GM23338 (cell line): ENCODE data around the gene ANKLE2. TPM values are rescaled to one million over a fixed set of nuclear protein-coding genes. Genes with fewer than 3 reads are reported as not detected.

Source experiments
- ATAC-seq: fragments of 200-7000 bp; cut with Tn5 transposase; 3 replicates; pipeline ENCODE4 v1.9.1; 2020
- DNase-seq: peaks from one replicate; pipeline ENCODE4 v3.0.0-alpha.2; 2015; ENCODE audit warnings: low spot score
- H2AFZ ChIP-seq: fragments of 200-600 bp; sonication (generic); 2 replicates; pipeline ENCODE4 v1.8.0; 2016; ENCODE audit warnings: antibody characterized with exemption, mild to moderate bottlenecking, moderate library complexity
- H3F3A ChIP-seq: fragments of 200-600 bp; sonication (generic); replicated peaks from 2 replicates; pipeline ENCODE4 v1.8.0; 2017; ENCODE audit warnings: antibody characterized with exemption, mixed run types, low read depth
- H3K27ac ChIP-seq: fragments of 200-600 bp; sonication (generic); 2 replicates; pipeline ENCODE4 v1.6.1; 2016; ENCODE audit warnings: low read depth
- H3K27me3 ChIP-seq: fragments of 200-600 bp; sonication (generic); 2 replicates; pipeline ENCODE4 v1.8.0; 2016; ENCODE audit warnings: mild to moderate bottlenecking, mixed run types, moderate library complexity; ENCODE audit not compliant: insufficient read depth
- H3K36me3 ChIP-seq: fragments of 200-600 bp; sonication (generic); 2 replicates; pipeline ENCODE4 v1.8.0; 2016; ENCODE audit warnings: mild to moderate bottlenecking; ENCODE audit not compliant: insufficient read depth
- H3K4me1 ChIP-seq: fragments of 200-600 bp; sonication (generic); 2 replicates; pipeline ENCODE4 v1.8.0; 2016; ENCODE audit warnings: mild to moderate bottlenecking, moderate library complexity; ENCODE audit not compliant: insufficient read depth
- H3K4me2 ChIP-seq: fragments of 200-600 bp; sonication (generic); 2 replicates; pipeline ENCODE4 v1.7.1; 2017; ENCODE audit warnings: mixed run types
- H3K4me3 ChIP-seq: fragments of 200-600 bp; sonication (generic); 2 replicates; pipeline ENCODE4 v1.6.1; 2016; ENCODE audit warnings: mixed run types
- H3K79me2 ChIP-seq: fragments of 200-600 bp; sonication (generic); replicated peaks from 2 replicates; pipeline ENCODE4 v1.8.0; 2017; ENCODE audit warnings: mild to moderate bottlenecking; ENCODE audit not compliant: insufficient read depth
- H3K9me2 ChIP-seq: fragments of 200-600 bp; sonication (generic); 2 replicates; pipeline ENCODE4 v1.8.0; 2017; ENCODE audit not compliant: insufficient read depth
- H4K20me1 ChIP-seq: fragments of 200-600 bp; sonication (generic); replicated peaks from 2 replicates; pipeline ENCODE4 v1.8.0; 2017; ENCODE audit warnings: mild to moderate bottlenecking; ENCODE audit not compliant: insufficient read depth
- H3K27ac Mint-ChIP-seq: 2 replicates; pipeline ENCODE4 v1.8.0; 2020; ENCODE audit warnings: inconsistent platforms, mild to moderate bottlenecking, moderate library complexity, mixed read lengths
- H3K27me3 Mint-ChIP-seq: 3 replicates; pipeline ENCODE4 v1.8.0; 2022; ENCODE audit warnings: low read depth, mild to moderate bottlenecking, moderate library complexity, mixed read lengths, inconsistent platforms; ENCODE audit not compliant: insufficient read depth, poor library complexity
- H3K36me3 Mint-ChIP-seq: 3 replicates; pipeline ENCODE4 v1.8.0; 2021; ENCODE audit warnings: low read depth, mild to moderate bottlenecking, inconsistent platforms, moderate library complexity, mixed read lengths
- H3K4me1 Mint-ChIP-seq: 3 replicates; pipeline ENCODE4 v1.8.0; 2020; ENCODE audit warnings: mild to moderate bottlenecking, inconsistent platforms, mixed read lengths
- H3K4me3 Mint-ChIP-seq: 3 replicates; pipeline ENCODE4 v1.8.0; 2021; ENCODE audit warnings: moderate library complexity, mild to moderate bottlenecking, inconsistent platforms, mixed read lengths
- H3K9me3 Mint-ChIP-seq: 3 replicates; pipeline ENCODE4 v1.8.0; 2020; ENCODE audit warnings: moderate library complexity, mild to moderate bottlenecking, inconsistent platforms, mixed read lengths
- CREB1 ChIP-seq: fragments of 250-450 bp; sonication (Bioruptor Pico); IDR thresholded peaks from 2 replicates; pipeline ENCODE4 v1.5.0; 2020; ENCODE audit warnings: low read depth, mild to moderate bottlenecking, moderate library complexity
- EZH2 ChIP-seq: fragments of 200-600 bp; sonication (generic); IDR thresholded peaks from one replicate; pipeline ENCODE4 v1.8.0; 2017; ENCODE audit warnings: antibody characterized with exemption, mild to moderate bottlenecking, low read depth; ENCODE audit not compliant: unreplicated experiment
- EZH2phosphoT487 ChIP-seq: fragments of 200-600 bp; sonication (generic); IDR thresholded peaks from one replicate; pipeline ENCODE4 v1.8.1; 2018; ENCODE audit warnings: antibody characterized with exemption; ENCODE audit not compliant: unreplicated experiment
- JUNB ChIP-seq: IDR thresholded peaks from one replicate; pipeline ENCODE4 v1.6.1; 2016; ENCODE audit warnings: antibody characterized with exemption; ENCODE audit not compliant: unreplicated experiment
- STAT1 ChIP-seq: IDR thresholded peaks from one replicate; pipeline ENCODE4 v1.6.1; 2016; ENCODE audit warnings: antibody characterized with exemption; ENCODE audit not compliant: unreplicated experiment
- ZNF114 ChIP-seq: fragments of 250-450 bp; sonication (Bioruptor Pico); IDR thresholded peaks from 2 replicates; pipeline ENCODE4 v1.5.0; 2020; ENCODE audit warnings: mild to moderate bottlenecking, moderate library complexity
- ZNF331 ChIP-seq: fragments of 250-450 bp; sonication (Bioruptor Pico); IDR thresholded peaks from 2 replicates; pipeline ENCODE4 v1.5.0; 2020; ENCODE audit warnings: low read depth, mild to moderate bottlenecking, moderate library complexity
- polyA plus RNA-seq: library from polyadenylated mRNA; unstranded; fragments of >200 nt; fragmentation: Nextera tagmentation; extraction: Ambion mirVana; gene quantifications from 2 replicates; pipeline ENCODE4 v1.2.1, GENCODE V29; 2016
- total RNA-seq: library from RNA; depleted of rRNA; stranded (reverse); fragments of >200 nt; shearing (Covaris generic); gene quantifications from 2 replicates; pipeline ENCODE4 v1.2.3, GENCODE V29; 2014
- TF ChIP-seq, protein P1 (sequence below), 2 experiments: fragments of 200-600 bp in 1 of 2; sonication (generic) in 1 of 2; conservative IDR thresholded peaks; 2 replicates each; pipeline versions ENCODE4 v1.5.1 to v1.6.1; 2016 to 2017; ENCODE audit warnings: antibody characterized with exemption in 2 of 2, low read depth in 2 of 2, mild to moderate bottlenecking in 2 of 2, moderate library complexity in 1 of 2
- TF ChIP-seq, protein P2 (sequence below): IDR thresholded peaks from one replicate; pipeline ENCODE4 v1.6.1; 2018; ENCODE audit warnings: antibody characterized with exemption; ENCODE audit not compliant: unreplicated experiment
- TF ChIP-seq, protein P3 (sequence below): IDR thresholded peaks from 2 replicates; pipeline ENCODE4 v1.6.1; 2016; ENCODE audit warnings: antibody characterized with exemption

ANKLE2 gene
- total and polyA plus RNA-seq, 2 experiments from 2014 or later, result 27.2 to 63.7 TPM

DNA sequence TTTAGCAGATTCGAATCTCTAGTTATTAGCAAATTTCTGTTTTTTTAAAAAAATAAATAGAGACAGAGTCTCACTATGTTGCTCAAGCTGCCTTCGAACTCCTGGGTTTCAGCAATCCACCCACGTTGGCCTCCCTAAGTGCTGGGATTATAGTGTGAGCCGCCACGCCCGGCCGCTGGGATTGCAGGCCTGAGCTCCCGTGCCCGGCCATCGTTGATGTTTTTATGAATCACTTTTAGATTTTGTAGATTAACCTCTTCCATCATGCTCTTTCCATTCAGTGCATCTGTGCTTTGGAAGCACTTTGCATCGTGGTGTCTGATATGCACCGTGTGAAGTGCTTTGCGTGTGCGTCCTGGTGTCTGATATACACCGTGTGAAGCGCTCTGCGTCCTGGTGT, 30.1 kb downstream of the ANKLE2 start:
- H3K4me1 ChIP-seq, result no peaks in the 10 kb centered on the region
- peaks cover 12% of the 10 kb centered on the region for H3F3A ChIP-seq
- no peak for ATAC-seq
- H3K27me3 ChIP-seq, result no peaks in the 10 kb centered on the region
- H2AFZ ChIP-seq, result no peak overlapping the region
- H3K9me2 ChIP-seq, result no peaks in the 10 kb centered on the region
- Mint-ChIP-seq H3K4me3 (no peak overlapping the region), H3K9me3 (peaks cover 19% of the 10 kb centered on the region), H3K36me3 (peaks cover 98% of the 10 kb centered on the region), H3K27me3 (peaks cover 32% of the 10 kb centered on the region), H3K4me1 (no peaks in the 10 kb centered on the region; the same call in 2 of the 3 replicates), H3K27ac (no peak overlapping the region)
- H3K79me2 ChIP-seq, result no peaks in the 10 kb centered on the region
- no peak for DNase-seq
- H3K4me2 ChIP-seq, result no peak overlapping the region
- peaks cover 14% of the 10 kb centered on the region; the same call in 1 of the 2 replicates for H4K20me1 ChIP-seq
- no peak overlapping the region for H3K4me3 ChIP-seq
- H3K27ac ChIP-seq, result no peak overlapping the region
- H3K36me3 ChIP-seq, result peaks cover 29% of the 10 kb centered on the region
- TF ChIP-seq CREB1 (no peak), ZNF114 (CRISPR knock-in tag) (no peak), EZH2 (no peak), STAT1 (no peak), ZNF331 (CRISPR knock-in tag) (no peak), EZH2phosphoT487 (no peak)
- TF ChIP-seq, protein P1, sequence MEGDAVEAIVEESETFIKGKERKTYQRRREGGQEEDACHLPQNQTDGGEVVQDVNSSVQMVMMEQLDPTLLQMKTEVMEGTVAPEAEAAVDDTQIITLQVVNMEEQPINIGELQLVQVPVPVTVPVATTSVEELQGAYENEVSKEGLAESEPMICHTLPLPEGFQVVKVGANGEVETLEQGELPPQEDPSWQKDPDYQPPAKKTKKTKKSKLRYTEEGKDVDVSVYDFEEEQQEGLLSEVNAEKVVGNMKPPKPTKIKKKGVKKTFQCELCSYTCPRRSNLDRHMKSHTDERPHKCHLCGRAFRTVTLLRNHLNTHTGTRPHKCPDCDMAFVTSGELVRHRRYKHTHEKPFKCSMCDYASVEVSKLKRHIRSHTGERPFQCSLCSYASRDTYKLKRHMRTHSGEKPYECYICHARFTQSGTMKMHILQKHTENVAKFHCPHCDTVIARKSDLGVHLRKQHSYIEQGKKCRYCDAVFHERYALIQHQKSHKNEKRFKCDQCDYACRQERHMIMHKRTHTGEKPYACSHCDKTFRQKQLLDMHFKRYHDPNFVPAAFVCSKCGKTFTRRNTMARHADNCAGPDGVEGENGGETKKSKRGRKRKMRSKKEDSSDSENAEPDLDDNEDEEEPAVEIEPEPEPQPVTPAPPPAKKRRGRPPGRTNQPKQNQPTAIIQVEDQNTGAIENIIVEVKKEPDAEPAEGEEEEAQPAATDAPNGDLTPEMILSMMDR (conservative IDR thresholded peaks at IDR 0.05; ENCODE audit: low read depth in 2 of 2), result no peak
- TF ChIP-seq, protein P2, sequence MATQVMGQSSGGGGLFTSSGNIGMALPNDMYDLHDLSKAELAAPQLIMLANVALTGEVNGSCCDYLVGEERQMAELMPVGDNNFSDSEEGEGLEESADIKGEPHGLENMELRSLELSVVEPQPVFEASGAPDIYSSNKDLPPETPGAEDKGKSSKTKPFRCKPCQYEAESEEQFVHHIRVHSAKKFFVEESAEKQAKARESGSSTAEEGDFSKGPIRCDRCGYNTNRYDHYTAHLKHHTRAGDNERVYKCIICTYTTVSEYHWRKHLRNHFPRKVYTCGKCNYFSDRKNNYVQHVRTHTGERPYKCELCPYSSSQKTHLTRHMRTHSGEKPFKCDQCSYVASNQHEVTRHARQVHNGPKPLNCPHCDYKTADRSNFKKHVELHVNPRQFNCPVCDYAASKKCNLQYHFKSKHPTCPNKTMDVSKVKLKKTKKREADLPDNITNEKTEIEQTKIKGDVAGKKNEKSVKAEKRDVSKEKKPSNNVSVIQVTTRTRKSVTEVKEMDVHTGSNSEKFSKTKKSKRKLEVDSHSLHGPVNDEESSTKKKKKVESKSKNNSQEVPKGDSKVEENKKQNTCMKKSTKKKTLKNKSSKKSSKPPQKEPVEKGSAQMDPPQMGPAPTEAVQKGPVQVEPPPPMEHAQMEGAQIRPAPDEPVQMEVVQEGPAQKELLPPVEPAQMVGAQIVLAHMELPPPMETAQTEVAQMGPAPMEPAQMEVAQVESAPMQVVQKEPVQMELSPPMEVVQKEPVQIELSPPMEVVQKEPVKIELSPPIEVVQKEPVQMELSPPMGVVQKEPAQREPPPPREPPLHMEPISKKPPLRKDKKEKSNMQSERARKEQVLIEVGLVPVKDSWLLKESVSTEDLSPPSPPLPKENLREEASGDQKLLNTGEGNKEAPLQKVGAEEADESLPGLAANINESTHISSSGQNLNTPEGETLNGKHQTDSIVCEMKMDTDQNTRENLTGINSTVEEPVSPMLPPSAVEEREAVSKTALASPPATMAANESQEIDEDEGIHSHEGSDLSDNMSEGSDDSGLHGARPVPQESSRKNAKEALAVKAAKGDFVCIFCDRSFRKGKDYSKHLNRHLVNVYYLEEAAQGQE, result no peak
- TF ChIP-seq, protein P3, sequence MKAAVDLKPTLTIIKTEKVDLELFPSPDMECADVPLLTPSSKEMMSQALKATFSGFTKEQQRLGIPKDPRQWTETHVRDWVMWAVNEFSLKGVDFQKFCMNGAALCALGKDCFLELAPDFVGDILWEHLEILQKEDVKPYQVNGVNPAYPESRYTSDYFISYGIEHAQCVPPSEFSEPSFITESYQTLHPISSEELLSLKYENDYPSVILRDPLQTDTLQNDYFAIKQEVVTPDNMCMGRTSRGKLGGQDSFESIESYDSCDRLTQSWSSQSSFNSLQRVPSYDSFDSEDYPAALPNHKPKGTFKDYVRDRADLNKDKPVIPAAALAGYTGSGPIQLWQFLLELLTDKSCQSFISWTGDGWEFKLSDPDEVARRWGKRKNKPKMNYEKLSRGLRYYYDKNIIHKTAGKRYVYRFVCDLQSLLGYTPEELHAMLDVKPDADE, result no peak

DNA sequence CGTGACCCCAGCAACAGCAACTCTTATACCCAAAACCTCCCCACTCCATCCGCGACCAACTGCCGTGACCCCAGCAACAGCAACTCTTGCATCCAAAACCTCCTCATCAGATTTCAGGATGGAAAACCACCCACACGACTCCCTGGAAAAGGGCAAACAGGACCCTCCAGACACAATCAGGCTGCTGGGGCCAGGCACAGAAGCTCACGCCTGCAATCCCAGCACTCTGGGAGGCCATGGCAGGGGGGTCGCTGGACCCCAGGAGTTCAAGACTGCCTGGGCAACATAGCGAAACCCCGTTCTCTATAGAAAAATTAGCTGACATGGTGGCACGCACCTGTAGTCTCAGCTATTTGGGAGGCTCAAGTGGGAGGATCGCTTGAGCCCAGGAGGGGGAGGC, 31.3 kb downstream of the ANKLE2 start:
- peaks cover 30% of the 10 kb centered on the region for H3K27me3 Mint-ChIP-seq
- no peak for ATAC-seq
- no peaks in the 10 kb centered on the region; the same call in 2 of the 3 replicates for H3K4me1 Mint-ChIP-seq
- no peaks in the 10 kb centered on the region for H3K4me1 ChIP-seq
- H3K27me3 ChIP-seq, result no peaks in the 10 kb centered on the region
- no peak overlapping the region for H2AFZ ChIP-seq
- H3K27ac Mint-ChIP-seq, result no peak overlapping the region
- peaks cover 16% of the 10 kb centered on the region; the same call in 1 of the 2 replicates for H4K20me1 ChIP-seq
- TF ChIP-seq, protein P1 (conservative IDR thresholded peaks at IDR 0.05; ENCODE audit: low read depth in 2 of 2), result no peak
- TF ChIP-seq EZH2phosphoT487 (no peak), EZH2 (no peak), JUNB (no peak), CREB1 (no peak)
- TF ChIP-seq, protein P3, result no peak
- DNase-seq, result no peak
- no peak overlapping the region for H3K27ac ChIP-seq
- no peak overlapping the region for H3K4me3 ChIP-seq
- H3K79me2 ChIP-seq, result no peaks in the 10 kb centered on the region
- H3K36me3 Mint-ChIP-seq, result peaks cover 98% of the 10 kb centered on the region
- H3K9me3 Mint-ChIP-seq, result peaks cover 19% of the 10 kb centered on the region
- H3K4me2 ChIP-seq, result no peak overlapping the region
- H3F3A ChIP-seq, result peaks cover 13% of the 10 kb centered on the region
- no peaks in the 10 kb centered on the region for H3K9me2 ChIP-seq
- no peak overlapping the region for H3K4me3 Mint-ChIP-seq
- H3K36me3 ChIP-seq, result peaks cover 34% of the 10 kb centered on the region
